ENCODE data around the gene PIK3R5. TPM values are rescaled to one million over a fixed set of nuclear protein-coding genes. Genes with fewer than 3 reads are reported as not detected.

The PIK3R5 gene
- polyA plus RNA-seq, 1 donor from 2014 or later = not detected

DNA sequence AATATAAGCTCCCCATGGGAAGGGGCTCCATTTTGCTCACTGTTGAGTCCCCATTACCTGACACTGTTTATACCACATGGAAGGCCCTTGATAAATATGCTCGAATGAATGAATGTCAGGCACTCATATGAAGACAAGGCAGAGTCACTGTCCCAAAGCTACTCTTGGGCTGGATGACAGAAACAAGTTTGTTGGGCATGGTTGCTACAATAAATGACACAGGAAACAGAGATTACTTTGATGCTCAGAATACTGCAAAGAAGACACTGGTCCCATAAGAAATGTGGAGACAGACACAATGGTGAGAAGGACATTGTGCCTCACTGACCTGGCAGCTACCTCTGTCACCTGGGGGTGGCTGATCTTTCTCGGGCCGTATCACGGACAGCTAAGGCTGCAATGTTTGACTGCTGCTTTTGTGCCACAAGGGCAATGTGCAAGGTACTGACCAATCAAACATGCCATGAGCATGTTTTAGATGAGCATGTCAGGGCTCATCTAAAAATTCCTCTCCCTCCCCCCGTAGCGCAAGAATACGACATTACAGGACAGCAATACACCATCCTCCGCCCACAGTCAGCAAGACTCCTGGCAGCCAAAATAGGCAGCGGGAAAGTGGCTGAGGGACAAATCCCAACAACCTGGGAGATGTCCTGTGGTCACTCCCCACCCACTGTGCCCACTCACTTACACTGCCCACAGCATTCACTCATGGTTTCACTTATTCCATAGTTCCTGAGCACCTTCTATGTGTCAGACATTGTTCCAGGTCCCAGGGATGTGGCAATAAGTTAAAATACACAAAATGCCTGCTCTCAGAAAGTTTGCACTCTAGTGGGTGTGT, 103.1 kb downstream of the PIK3R5 start:
- no peaks in the 10 kb centered on the region for H3K9me2 ChIP-seq (ENCODE audit: insufficient read depth, low read length)
- H3K27me3 ChIP-seq (ENCODE audit: insufficient read depth, low read depth, low read length) = no peaks in the 10 kb centered on the region
- no peaks in the 10 kb centered on the region for H4K20me1 ChIP-seq (ENCODE audit: insufficient read depth)
- H3K4me2 ChIP-seq (ENCODE audit: low read length) = no peak overlapping the region
- no peaks in the 10 kb centered on the region for H3K9me3 ChIP-seq (ENCODE audit: low read length)
- no peaks in the 10 kb centered on the region for H3K36me3 ChIP-seq (ENCODE audit: insufficient read depth, low read length)
- no peak overlapping the region for H3K27ac ChIP-seq (ENCODE audit: low read length)
- no peak overlapping the region for H2AFZ ChIP-seq (ENCODE audit: low read depth, low read length)
- no peak for TF ChIP-seq TAF1 (IDR thresholded peaks at IDR 0.05; ENCODE audit: low read depth)
- TF ChIP-seq MXI1 (conservative IDR thresholded peaks at IDR 0.05; ENCODE audit: poor library complexity, severe bottlenecking) = no peak
- no peak for TF ChIP-seq SMC3 (conservative IDR thresholded peaks at IDR 0.05; ENCODE audit: poor library complexity)
- TF ChIP-seq EP300 (conservative IDR thresholded peaks at IDR 0.05; ENCODE audit: poor library complexity, severe bottlenecking) = no peak
- TF ChIP-seq RAD21 (conservative IDR thresholded peaks at IDR 0.05) = no peak
- TF ChIP-seq, protein P1, sequence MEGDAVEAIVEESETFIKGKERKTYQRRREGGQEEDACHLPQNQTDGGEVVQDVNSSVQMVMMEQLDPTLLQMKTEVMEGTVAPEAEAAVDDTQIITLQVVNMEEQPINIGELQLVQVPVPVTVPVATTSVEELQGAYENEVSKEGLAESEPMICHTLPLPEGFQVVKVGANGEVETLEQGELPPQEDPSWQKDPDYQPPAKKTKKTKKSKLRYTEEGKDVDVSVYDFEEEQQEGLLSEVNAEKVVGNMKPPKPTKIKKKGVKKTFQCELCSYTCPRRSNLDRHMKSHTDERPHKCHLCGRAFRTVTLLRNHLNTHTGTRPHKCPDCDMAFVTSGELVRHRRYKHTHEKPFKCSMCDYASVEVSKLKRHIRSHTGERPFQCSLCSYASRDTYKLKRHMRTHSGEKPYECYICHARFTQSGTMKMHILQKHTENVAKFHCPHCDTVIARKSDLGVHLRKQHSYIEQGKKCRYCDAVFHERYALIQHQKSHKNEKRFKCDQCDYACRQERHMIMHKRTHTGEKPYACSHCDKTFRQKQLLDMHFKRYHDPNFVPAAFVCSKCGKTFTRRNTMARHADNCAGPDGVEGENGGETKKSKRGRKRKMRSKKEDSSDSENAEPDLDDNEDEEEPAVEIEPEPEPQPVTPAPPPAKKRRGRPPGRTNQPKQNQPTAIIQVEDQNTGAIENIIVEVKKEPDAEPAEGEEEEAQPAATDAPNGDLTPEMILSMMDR (IDR thresholded peaks at IDR 0.05; ENCODE audit: poor library complexity, severe bottlenecking) = no peak
- TF ChIP-seq POLR2AphosphoS5 (IDR thresholded peaks at IDR 0.05) = no peak
- TF ChIP-seq, protein P2, sequence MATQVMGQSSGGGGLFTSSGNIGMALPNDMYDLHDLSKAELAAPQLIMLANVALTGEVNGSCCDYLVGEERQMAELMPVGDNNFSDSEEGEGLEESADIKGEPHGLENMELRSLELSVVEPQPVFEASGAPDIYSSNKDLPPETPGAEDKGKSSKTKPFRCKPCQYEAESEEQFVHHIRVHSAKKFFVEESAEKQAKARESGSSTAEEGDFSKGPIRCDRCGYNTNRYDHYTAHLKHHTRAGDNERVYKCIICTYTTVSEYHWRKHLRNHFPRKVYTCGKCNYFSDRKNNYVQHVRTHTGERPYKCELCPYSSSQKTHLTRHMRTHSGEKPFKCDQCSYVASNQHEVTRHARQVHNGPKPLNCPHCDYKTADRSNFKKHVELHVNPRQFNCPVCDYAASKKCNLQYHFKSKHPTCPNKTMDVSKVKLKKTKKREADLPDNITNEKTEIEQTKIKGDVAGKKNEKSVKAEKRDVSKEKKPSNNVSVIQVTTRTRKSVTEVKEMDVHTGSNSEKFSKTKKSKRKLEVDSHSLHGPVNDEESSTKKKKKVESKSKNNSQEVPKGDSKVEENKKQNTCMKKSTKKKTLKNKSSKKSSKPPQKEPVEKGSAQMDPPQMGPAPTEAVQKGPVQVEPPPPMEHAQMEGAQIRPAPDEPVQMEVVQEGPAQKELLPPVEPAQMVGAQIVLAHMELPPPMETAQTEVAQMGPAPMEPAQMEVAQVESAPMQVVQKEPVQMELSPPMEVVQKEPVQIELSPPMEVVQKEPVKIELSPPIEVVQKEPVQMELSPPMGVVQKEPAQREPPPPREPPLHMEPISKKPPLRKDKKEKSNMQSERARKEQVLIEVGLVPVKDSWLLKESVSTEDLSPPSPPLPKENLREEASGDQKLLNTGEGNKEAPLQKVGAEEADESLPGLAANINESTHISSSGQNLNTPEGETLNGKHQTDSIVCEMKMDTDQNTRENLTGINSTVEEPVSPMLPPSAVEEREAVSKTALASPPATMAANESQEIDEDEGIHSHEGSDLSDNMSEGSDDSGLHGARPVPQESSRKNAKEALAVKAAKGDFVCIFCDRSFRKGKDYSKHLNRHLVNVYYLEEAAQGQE (IDR thresholded peaks at IDR 0.05; ENCODE audit: borderline replicate concordance) = no peak
- TF ChIP-seq EZH2 (IDR thresholded peaks at IDR 0.05; ENCODE audit: borderline replicate concordance, insufficient read depth, low read length, poor library complexity, severe bottlenecking) = no peak
- no peak overlapping the region for H3K4me3 ChIP-seq (ENCODE audit: low read length)
- H3K9ac ChIP-seq (ENCODE audit: low read length) = no peak overlapping the region
- H3K79me2 ChIP-seq (replicated peaks; ENCODE audit: insufficient read depth, low read length) = no peaks in the 10 kb centered on the region
- no peaks in the 10 kb centered on the region for H3F3A ChIP-seq (ENCODE audit: insufficient read depth, low read length, poor library complexity, severe bottlenecking)

DNA sequence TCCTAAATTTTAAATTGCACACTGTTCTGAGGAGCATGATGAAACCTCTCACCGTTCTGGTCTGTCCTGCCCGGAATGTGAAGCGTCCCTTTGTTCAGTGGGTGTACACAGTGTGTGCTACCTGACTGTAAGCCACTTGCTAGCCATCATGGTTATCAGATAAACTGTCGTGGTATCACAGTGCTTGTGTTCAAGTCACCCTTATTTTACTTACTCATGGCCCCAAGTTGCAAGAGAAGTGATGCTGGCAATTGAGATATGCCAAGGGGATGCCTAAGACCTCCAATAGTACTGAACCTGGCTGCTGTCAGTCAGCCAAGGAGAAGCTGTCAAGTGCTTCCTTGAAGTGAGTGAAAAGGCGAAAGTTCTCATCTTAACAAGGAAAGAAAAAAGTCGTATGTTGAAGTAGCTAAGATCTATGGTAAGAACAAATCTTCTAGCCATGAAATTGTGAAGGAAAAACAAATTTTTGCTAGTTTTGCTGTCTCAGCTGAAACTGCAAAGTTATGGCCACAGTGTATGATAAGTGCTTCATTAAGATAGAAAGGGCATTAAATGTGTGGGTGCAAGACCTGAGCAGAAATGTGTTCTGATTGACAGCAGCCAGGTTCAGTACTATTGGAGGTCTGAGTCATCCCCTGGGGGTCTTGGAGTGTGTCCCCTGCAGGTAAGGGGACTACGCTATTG, 103.9 kb downstream of the PIK3R5 start:
- no peak overlapping the region for H2AFZ ChIP-seq (ENCODE audit: low read depth, low read length)
- no peaks in the 10 kb centered on the region for H3K36me3 ChIP-seq (ENCODE audit: insufficient read depth, low read length)
- no peak overlapping the region for H3K4me2 ChIP-seq (ENCODE audit: low read length)
- no peaks in the 10 kb centered on the region for H3K9me3 ChIP-seq (ENCODE audit: low read length)
- no peak overlapping the region for H3K4me3 ChIP-seq (ENCODE audit: low read length)
- TF ChIP-seq POLR2AphosphoS5 (IDR thresholded peaks at IDR 0.05) (no peak), EP300 (conservative IDR thresholded peaks at IDR 0.05; ENCODE audit: poor library complexity, severe bottlenecking) (peak; percentile 55), TAF1 (IDR thresholded peaks at IDR 0.05; ENCODE audit: low read depth) (no peak)
- TF ChIP-seq, protein P2 (IDR thresholded peaks at IDR 0.05; ENCODE audit: borderline replicate concordance) = no peak
- H3K27me3 ChIP-seq (ENCODE audit: insufficient read depth, low read depth, low read length) = no peaks in the 10 kb centered on the region
- no peak overlapping the region for H3K9ac ChIP-seq (ENCODE audit: low read length)
- H3K9me2 ChIP-seq (ENCODE audit: insufficient read depth, low read length) = no peaks in the 10 kb centered on the region
- no peaks in the 10 kb centered on the region for H3K79me2 ChIP-seq (replicated peaks; ENCODE audit: insufficient read depth, low read length)
- H4K20me1 ChIP-seq (ENCODE audit: insufficient read depth) = no peaks in the 10 kb centered on the region
- no peaks in the 10 kb centered on the region for H3F3A ChIP-seq (ENCODE audit: insufficient read depth, low read length, poor library complexity, severe bottlenecking)
- no peak overlapping the region for H3K27ac ChIP-seq (ENCODE audit: low read length)

All from neural cell (in vitro differentiated cells).